Kidney (tissue), 14 donors: ENCODE results near the gene TOPAZ1. TPM values are rescaled to one million over a fixed set of nuclear protein-coding genes. Genes with fewer than 3 reads are reported as not detected.

Experiments used
- DNase-seq, 5 donors: peaks; one replicate each; pipeline ENCODE4 v3.0.0-alpha.2; 2013 to 2020
- FAIRE-seq: peaks from 2 replicates; lab custom pipeline; 2012; peaks lifted over from hg19 to GRCh38; lab: Jason Lieb, UNC
- H3K27ac ChIP-seq, 2 donors: one replicate each; pipeline ENCODE4 v1.7.0; 2013; ENCODE audit warnings: low read depth in 2 of 2, low read length in 2 of 2, inconsistent platforms in 1 of 2
- H3K27me3 ChIP-seq: one replicate; pipeline ENCODE4 v1.7.1; 2013; ENCODE audit warnings: low read length, inconsistent platforms; ENCODE audit not compliant: control insufficient read depth, insufficient read depth
- H3K36me3 ChIP-seq, 3 donors: one replicate each; pipeline versions ENCODE4 v1.7.0 to v1.7.1; 2013; ENCODE audit warnings: low read length in 3 of 3, control low read depth in 1 of 3, inconsistent platforms in 1 of 3; ENCODE audit not compliant: insufficient read depth in 3 of 3, control insufficient read depth in 2 of 3
- H3K4me1 ChIP-seq, 3 donors: one replicate each; pipeline versions ENCODE4 v1.7.0 to v1.7.1; 2013; ENCODE audit warnings: low read length in 3 of 3, inconsistent platforms in 1 of 3, low read depth in 1 of 3; ENCODE audit not compliant: control insufficient read depth in 2 of 3, insufficient read depth in 2 of 3
- H3K4me3 ChIP-seq, 3 donors: one replicate each; pipeline versions ENCODE4 v1.7.0 to v1.8.1; 2013; ENCODE audit warnings: low read length in 3 of 3, control low read depth in 1 of 3, inconsistent platforms in 1 of 3
- H3K9ac ChIP-seq, 3 donors: one replicate each; pipeline versions ENCODE4 v1.7.0 to v1.7.1; 2013; ENCODE audit warnings: low read length in 3 of 3, control low read depth in 1 of 3, inconsistent platforms in 1 of 3
- H3K9me3 ChIP-seq, 3 donors: one replicate each; pipeline versions ENCODE4 v1.7.0 to v1.7.1; 2013; ENCODE audit warnings: low read length in 3 of 3, control low read depth in 1 of 3, inconsistent platforms in 1 of 3; ENCODE audit not compliant: control insufficient read depth in 2 of 3, insufficient read depth in 1 of 3
- intact Hi-C: fragments of 100-400 bp; cut with DNase I; formaldehyde crosslinking; loops from one replicate; pipeline ENCODE4 v1.11.1; 2022
- polyA plus RNA-seq: library from polyadenylated mRNA; stranded (reverse); fragments of 350-450 nt; fragmentation: Illumina TruSeq; extraction: RNeasy Lipid Tissue Mini Kit (QIAGEN cat#74804); gene quantifications from one replicate; pipeline ENCODE4 v1.2.3, GENCODE V29; 2014; ENCODE audit warnings: low read depth, low replicate concordance; ENCODE audit not compliant: insufficient read depth
- total RNA-seq: library from RNA; stranded (reverse); fragmentation: NEBNext Ultra II Directional; extraction: Animal tissue kit (Norgen Biotek cat#: 25700); gene quantifications from one replicate; pipeline ENCODE4 v1.2.1, GENCODE V29; 2021
- TF ChIP-seq, protein P1 (sequence below): IDR thresholded peaks from 3 replicates; pipeline ENCODE4 v1.5.1; 2012; ENCODE audit warnings: mild to moderate bottlenecking, moderate library complexity, borderline replicate concordance; ENCODE audit not compliant: insufficient read depth; ENCODE audit errors: extremely low read depth
- donor health status: control.
- donor health status: control.
- donor health status: control.
- donor health status: control.
- donor health status: control.
- donor health status: DM: yes; HTN: yes; CAD: no.
- donor health status: Normal renal cell carcinoma (clear cell type).

The TOPAZ1 gene
- total and polyA plus RNA-seq, 2 donors from 2014 or later, result not detected

DNA sequence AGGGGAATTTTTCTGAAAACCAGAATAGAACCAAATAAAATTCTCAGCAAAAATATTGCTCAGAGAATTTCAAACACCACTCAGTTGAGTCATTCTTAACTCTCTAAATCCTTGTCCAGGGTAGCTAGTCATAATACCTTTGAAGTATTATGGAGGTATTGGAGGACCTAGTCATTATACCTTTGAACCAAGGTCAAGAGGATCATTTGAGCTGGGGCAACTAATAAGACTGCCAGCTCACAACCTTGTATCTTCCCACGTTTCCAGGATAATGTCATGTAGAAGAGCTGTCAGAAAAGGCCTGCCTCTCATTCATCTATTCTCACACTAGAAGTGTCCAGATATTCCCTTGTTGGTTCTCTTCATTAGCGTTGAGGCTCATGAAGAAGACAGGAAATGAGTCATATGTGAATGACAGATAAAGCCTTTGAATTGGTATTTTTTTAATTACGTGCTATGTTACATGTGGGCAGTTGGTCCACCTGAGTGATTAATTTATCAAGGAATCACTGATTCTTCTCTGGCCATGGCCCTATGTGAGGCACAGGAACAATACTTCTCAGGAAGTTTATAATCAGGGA, 48.3 kb downstream of the TOPAZ1 start:
- TF ChIP-seq, protein P1, sequence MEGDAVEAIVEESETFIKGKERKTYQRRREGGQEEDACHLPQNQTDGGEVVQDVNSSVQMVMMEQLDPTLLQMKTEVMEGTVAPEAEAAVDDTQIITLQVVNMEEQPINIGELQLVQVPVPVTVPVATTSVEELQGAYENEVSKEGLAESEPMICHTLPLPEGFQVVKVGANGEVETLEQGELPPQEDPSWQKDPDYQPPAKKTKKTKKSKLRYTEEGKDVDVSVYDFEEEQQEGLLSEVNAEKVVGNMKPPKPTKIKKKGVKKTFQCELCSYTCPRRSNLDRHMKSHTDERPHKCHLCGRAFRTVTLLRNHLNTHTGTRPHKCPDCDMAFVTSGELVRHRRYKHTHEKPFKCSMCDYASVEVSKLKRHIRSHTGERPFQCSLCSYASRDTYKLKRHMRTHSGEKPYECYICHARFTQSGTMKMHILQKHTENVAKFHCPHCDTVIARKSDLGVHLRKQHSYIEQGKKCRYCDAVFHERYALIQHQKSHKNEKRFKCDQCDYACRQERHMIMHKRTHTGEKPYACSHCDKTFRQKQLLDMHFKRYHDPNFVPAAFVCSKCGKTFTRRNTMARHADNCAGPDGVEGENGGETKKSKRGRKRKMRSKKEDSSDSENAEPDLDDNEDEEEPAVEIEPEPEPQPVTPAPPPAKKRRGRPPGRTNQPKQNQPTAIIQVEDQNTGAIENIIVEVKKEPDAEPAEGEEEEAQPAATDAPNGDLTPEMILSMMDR, result no peak
- H3K9ac ChIP-seq, result no peak overlapping the region
- H3K27me3 ChIP-seq, result no peaks in the 10 kb centered on the region
- FAIRE-seq, result no peak
- intact Hi-C loops, result no loop called here
- no peak overlapping the region for H3K4me3 ChIP-seq
- no peak for DNase-seq
- no peaks in the 10 kb centered on the region for H3K4me1 ChIP-seq
- no peak overlapping the region for H3K27ac ChIP-seq
- H3K36me3 ChIP-seq, result no peaks in the 10 kb centered on the region
- no peaks in the 10 kb centered on the region for H3K9me3 ChIP-seq

DNA sequence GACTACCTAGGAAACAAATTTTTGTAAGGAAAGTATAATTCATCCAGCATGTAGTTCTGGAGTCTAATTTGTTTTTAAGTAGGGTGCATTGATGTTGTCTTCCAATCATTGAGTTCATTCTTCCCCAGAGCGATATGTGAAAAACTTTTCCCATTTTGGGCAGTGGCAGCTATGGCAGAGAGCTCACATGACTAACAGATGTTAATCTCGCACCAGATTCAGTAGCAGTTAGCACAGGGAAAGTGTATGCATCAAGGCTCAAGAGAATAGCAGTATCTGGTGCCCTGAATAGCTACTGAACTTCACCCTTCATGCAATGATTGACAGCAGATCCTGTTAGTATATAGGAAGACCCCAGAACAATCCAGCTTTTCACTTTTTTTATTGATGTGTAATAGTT, 50.6 kb downstream of the TOPAZ1 start:
- TF ChIP-seq, protein P1, result no peak
- H3K27ac ChIP-seq, result no peak overlapping the region
- DNase-seq, result no peak
- FAIRE-seq, result no peak
- intact Hi-C loops, result no loop called here
- H3K9ac ChIP-seq, result no peak overlapping the region
- no peaks in the 10 kb centered on the region for H3K4me1 ChIP-seq
- no peaks in the 10 kb centered on the region for H3K9me3 ChIP-seq
- H3K27me3 ChIP-seq, result no peaks in the 10 kb centered on the region
- no peak overlapping the region for H3K4me3 ChIP-seq
- no peaks in the 10 kb centered on the region for H3K36me3 ChIP-seq

DNA sequence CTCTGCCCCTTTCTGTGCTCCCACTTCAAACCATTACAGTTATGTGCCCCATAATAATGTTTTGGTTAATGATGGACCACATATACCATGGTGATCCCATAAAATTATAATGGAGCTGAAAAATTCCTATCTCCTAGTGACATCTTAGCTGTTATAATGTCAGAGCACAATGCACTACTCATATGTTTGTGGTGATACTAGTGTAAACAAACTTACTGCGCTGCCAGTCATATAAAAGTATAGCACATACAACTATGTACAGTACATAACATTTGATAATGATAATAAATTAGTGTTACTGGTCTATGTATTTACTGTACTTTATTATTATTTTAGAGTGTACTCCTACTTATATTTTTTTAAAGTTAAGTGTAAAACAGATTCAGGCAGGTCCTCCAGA, 51.3 kb downstream of the TOPAZ1 start:
- Histone ChIP-seq H3K27me3 (no peaks in the 10 kb centered on the region), H3K36me3 (no peaks in the 10 kb centered on the region), H3K9ac (no peak overlapping the region), H3K27ac (no peak overlapping the region), H3K4me3 (no peak overlapping the region), H3K4me1 (no peaks in the 10 kb centered on the region), H3K9me3 (no peaks in the 10 kb centered on the region)
- FAIRE-seq (no peak), DNase-seq (no peak)
- intact Hi-C loops, result no loop called here
- TF ChIP-seq, protein P1, result no peak

DNA sequence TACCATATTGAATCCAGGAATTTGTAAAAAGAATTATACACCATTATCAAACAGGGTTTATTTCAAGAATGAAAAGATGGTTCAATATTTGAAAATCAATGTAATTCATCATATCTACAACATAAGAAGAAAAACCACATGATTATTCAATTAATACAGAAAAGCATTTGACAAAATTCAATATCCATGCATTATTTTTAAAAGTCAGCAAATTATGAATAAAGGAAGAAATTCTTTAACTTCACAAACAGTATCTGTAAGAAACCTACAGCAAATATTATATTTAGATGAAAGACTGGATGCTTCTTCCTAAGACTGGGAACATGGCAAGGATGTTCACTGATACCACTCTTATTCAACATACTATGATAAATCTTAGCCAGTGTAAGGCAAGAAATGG, 55.6 kb downstream of the TOPAZ1 start:
- H3K4me1 ChIP-seq, result no peaks in the 10 kb centered on the region
- intact Hi-C loops, result no loop called here
- TF ChIP-seq, protein P1, result no peak
- no peak overlapping the region for H3K9ac ChIP-seq
- DNase-seq (no peak), FAIRE-seq (no peak)
- H3K36me3 ChIP-seq, result no peaks in the 10 kb centered on the region
- no peak overlapping the region for H3K27ac ChIP-seq
- H3K9me3 ChIP-seq, result no peaks in the 10 kb centered on the region
- no peak overlapping the region for H3K4me3 ChIP-seq
- no peaks in the 10 kb centered on the region for H3K27me3 ChIP-seq
